GM12878 (cell line): ENCODE measurements around the gene DNAJC7. TPM values are rescaled to one million over a fixed set of nuclear protein-coding genes. Genes with fewer than 3 reads are reported as not detected.

Experiments used
- CBX3 ChIP-seq: fragments of 200-600 bp; sonication (generic); IDR thresholded peaks from 2 replicates; pipeline ENCODE4 v1.6.1; 2016; ENCODE audit warnings: low read depth, borderline replicate concordance
- EGR1 ChIP-seq, 2 experiments: IDR thresholded peaks; 1 replicate in 1 of 2; 2 replicates in 1 of 2; pipeline ENCODE4 v1.6.1; 2011 to 2012; ENCODE audit warnings: low read depth in 2 of 2, low read length in 2 of 2, borderline replicate concordance in 1 of 2, mild to moderate bottlenecking in 1 of 2, moderate library complexity in 1 of 2
- JUNB ChIP-seq: IDR thresholded peaks from 2 replicates; pipeline ENCODE4 v1.6.1; 2016; ENCODE audit warnings: antibody characterized with exemption, mild to moderate bottlenecking
- MEF2B ChIP-seq: fragments of 450-650 bp; IDR thresholded peaks from 2 replicates; pipeline ENCODE4 v1.6.1; 2018; ENCODE audit warnings: mild to moderate bottlenecking, moderate library complexity; ENCODE audit not compliant: partially characterized antibody, poor library complexity, severe bottlenecking
- MTA3 ChIP-seq: IDR thresholded peaks from 2 replicates; pipeline ENCODE4 v1.6.1; 2012; ENCODE audit warnings: low read length, inconsistent platforms, borderline replicate concordance
- MYC ChIP-seq: IDR thresholded peaks from 2 replicates; pipeline ENCODE4 v1.6.1; 2011; ENCODE audit warnings: mild to moderate bottlenecking, low read length, moderate library complexity, inconsistent platforms; ENCODE audit not compliant: insufficient read depth, insufficient replicate concordance, insufficient read length, severe bottlenecking
- NR2C2 ChIP-seq: IDR thresholded peaks from 2 replicates; pipeline ENCODE4 v1.6.1; 2011; ENCODE audit warnings: borderline replicate concordance, low read depth; ENCODE audit not compliant: control insufficient read depth, insufficient read length
- PAX5 ChIP-seq: IDR thresholded peaks from 2 replicates; pipeline ENCODE4 v1.6.1; 2011; ENCODE audit warnings: low read depth, low read length, borderline replicate concordance
- POLR2A ChIP-seq: IDR thresholded peaks from 2 replicates; pipeline ENCODE4 v1.6.1; 2011; ENCODE audit warnings: low read depth, mild to moderate bottlenecking, low read length
- POU2F2 ChIP-seq: IDR thresholded peaks from 3 replicates; pipeline ENCODE4 v1.6.1; 2011; ENCODE audit warnings: low read depth, mild to moderate bottlenecking, low read length, borderline replicate concordance
- PRDM15 ChIP-seq: fragments of 450-650 bp; formaldehyde crosslinking; IDR thresholded peaks from 2 replicates; pipeline ENCODE4 v1.4.0; 2020; ENCODE audit warnings: mild to moderate bottlenecking, moderate library complexity
- SMAD5 ChIP-seq: IDR thresholded peaks from 2 replicates; pipeline ENCODE4 v1.6.1; 2016; ENCODE audit warnings: antibody characterized with exemption, low read depth
- SMARCA5 ChIP-seq: fragments of 450-650 bp; IDR thresholded peaks from 2 replicates; pipeline ENCODE4 v1.6.1; 2017; ENCODE audit warnings: mild to moderate bottlenecking
- SP1 ChIP-seq: IDR thresholded peaks from one replicate; pipeline ENCODE4 v1.6.1; 2011; ENCODE audit warnings: low read depth, low read length
- TARDBP ChIP-seq: IDR thresholded peaks from 2 replicates; pipeline ENCODE4 v1.6.1; 2016; ENCODE audit warnings: borderline replicate concordance
- YBX1 ChIP-seq: fragments of 450-650 bp; IDR thresholded peaks from 2 replicates; pipeline ENCODE4 v1.6.1; 2016; ENCODE audit warnings: antibody characterized with exemption
- ZNF207 ChIP-seq: fragments of 450-650 bp; IDR thresholded peaks from 2 replicates; pipeline ENCODE4 v1.6.1; 2014; ENCODE audit warnings: antibody characterized with exemption, mild to moderate bottlenecking, borderline replicate concordance
- ZNF274 ChIP-seq: IDR thresholded peaks from one replicate; pipeline ENCODE4 v1.8.0; 2011; ENCODE audit not compliant: insufficient read length, insufficient read depth
- ZZZ3 ChIP-seq: IDR thresholded peaks from 2 replicates; pipeline ENCODE4 v1.6.1; 2011; ENCODE audit warnings: low read depth; ENCODE audit not compliant: control insufficient read depth, insufficient read length
- polyA plus RNA-seq, 11 experiments: library from polyadenylated mRNA; depleted of rRNA in 4 of 11; unstranded in 6 of 11; stranded (reverse) in 5 of 11; fragments of >200 nt; fragmentation: Nextera tagmentation in 4 of 11; fragmentation: Illumina TruSeq in 1 of 11; extraction: Ambion mirVana in 4 of 11; extraction: Trizol in 1 of 11; gene quantifications; 1 replicate in 1 of 11; 2 replicates in 10 of 11; pipeline versions ENCODE4 v1.2.1 to v1.2.3, GENCODE V29; 2011 to 2016; ENCODE audit warnings: inconsistent platforms in 2 of 11, missing spikeins in 2 of 11, low read depth in 1 of 11
- total RNA-seq, 4 experiments: library from RNA; depleted of rRNA in 3 of 4; stranded (reverse); fragments of >200 nt in 3 of 4; fragmentation: Illumina TruSeq in 1 of 4; extraction: Trizol in 1 of 4; gene quantifications; 2 replicates each; pipeline versions ENCODE4 v1.2.1 to v1.2.3, GENCODE V29; 2013 to 2021
- TF ChIP-seq, protein P1 (sequence below): IDR thresholded peaks from 2 replicates; pipeline ENCODE4 v1.6.1; 2011; ENCODE audit warnings: borderline replicate concordance, low read depth, mild to moderate bottlenecking, moderate library complexity, mixed read lengths, low read length; ENCODE audit not compliant: insufficient read depth; ENCODE audit errors: extremely low read length
- TF ChIP-seq, protein P2 (sequence below): fragments of 450-650 bp; IDR thresholded peaks from 2 replicates; pipeline ENCODE4 v1.6.1; 2018; ENCODE audit warnings: mild to moderate bottlenecking, low read depth, moderate library complexity; ENCODE audit not compliant: partially characterized antibody

DNAJC7 gene
- total and polyA plus RNA-seq, 10 of the 15 experiments (the other 5 are each of a cell fraction or from before 2014, with no cell fraction given), result 60.1 to 173 (median 94.9) TPM

DNA sequence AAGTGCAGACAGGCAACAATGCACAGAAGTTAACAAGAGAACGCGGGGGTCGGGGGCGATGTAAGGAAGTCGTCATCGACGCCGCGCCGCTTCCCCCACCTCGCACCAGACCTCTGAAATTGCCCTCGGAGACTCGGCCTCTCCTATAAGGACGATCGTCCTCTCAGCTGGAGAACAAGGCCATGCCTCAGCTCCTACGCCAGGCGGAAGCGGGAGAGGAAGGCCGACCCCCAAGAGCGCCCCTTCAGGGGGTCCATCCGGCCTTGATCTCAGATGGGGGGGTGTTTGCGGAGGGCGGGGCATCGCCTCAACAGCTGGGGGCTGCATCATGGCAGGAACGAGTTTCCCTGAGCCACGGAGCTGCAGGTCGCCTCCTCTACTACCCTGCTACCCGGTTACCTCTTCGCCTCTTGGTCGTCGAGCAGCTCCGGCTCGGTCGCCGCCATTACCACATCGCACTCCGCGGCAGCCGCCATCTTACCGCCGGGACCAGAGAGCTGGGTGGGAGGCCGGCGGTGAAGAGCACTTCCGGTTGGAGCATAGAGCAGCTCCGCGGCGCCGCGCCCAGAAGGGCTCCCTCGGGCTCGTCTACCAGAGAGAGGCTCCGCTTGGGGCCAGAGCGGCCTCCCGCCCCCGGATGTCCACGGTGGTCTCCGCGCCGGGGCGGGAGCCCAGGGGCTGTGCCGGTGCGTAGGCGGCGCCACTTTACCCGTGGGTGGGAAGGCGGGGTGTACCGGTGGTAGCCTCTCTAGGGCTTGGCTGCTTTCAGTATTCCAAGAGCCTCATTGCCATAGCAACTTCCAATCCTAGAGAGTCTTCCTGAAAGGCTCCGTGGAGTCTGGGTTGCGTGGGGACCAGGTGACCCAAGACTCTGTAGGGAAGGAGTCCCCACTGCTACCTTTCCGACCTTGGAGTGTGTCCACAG, at the start of gene DNAJC7 (continued):
- TF ChIP-seq MEF2B (peak; percentile 37), EGR1 (IDR thresholded peaks at IDR 0.05; ENCODE audit: borderline replicate concordance in 1 of 2, low read depth in 2 of 2, low read length in 2 of 2) (peak; percentile 73 to 100), YBX1 (no peak), ZNF274 (no peak), PRDM15 (CRISPR knock-in tag) (no peak), TARDBP (peak; percentile 59; the same call in 1 of the 2 replicates), POU2F2 (peak; percentile 76), MYC (no peak), SMARCA5 (peak; percentile 37; the same call in 1 of the 2 replicates), SMAD5 (peak; percentile 72; the same call in 1 of the 2 replicates), POLR2A (peak; percentile 98), CBX3 (no peak), SP1 (peak; percentile 59), MTA3 (0 out of 2 replicates have a peak, but pooled peaks have one; percentile 20), ZZZ3 (no peak), PAX5 (no peak), NR2C2 (no peak), JUNB (no peak), ZNF207 (peak; percentile 89; the same call in 1 of the 2 replicates)
- TF ChIP-seq, protein P1, sequence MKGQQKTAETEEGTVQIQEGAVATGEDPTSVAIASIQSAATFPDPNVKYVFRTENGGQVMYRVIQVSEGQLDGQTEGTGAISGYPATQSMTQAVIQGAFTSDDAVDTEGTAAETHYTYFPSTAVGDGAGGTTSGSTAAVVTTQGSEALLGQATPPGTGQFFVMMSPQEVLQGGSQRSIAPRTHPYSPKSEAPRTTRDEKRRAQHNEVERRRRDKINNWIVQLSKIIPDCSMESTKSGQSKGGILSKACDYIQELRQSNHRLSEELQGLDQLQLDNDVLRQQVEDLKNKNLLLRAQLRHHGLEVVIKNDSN, result no peak
- TF ChIP-seq, protein P2, sequence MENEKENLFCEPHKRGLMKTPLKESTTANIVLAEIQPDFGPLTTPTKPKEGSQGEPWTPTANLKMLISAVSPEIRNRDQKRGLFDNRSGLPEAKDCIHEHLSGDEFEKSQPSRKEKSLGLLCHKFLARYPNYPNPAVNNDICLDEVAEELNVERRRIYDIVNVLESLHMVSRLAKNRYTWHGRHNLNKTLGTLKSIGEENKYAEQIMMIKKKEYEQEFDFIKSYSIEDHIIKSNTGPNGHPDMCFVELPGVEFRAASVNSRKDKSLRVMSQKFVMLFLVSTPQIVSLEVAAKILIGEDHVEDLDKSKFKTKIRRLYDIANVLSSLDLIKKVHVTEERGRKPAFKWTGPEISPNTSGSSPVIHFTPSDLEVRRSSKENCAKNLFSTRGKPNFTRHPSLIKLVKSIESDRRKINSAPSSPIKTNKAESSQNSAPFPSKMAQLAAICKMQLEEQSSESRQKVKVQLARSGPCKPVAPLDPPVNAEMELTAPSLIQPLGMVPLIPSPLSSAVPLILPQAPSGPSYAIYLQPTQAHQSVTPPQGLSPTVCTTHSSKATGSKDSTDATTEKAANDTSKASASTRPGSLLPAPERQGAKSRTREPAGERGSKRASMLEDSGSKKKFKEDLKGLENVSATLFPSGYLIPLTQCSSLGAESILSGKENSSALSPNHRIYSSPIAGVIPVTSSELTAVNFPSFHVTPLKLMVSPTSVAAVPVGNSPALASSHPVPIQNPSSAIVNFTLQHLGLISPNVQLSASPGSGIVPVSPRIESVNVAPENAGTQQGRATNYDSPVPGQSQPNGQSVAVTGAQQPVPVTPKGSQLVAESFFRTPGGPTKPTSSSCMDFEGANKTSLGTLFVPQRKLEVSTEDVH, result no peak
